ENCODE results near the gene SRC.

DNA sequence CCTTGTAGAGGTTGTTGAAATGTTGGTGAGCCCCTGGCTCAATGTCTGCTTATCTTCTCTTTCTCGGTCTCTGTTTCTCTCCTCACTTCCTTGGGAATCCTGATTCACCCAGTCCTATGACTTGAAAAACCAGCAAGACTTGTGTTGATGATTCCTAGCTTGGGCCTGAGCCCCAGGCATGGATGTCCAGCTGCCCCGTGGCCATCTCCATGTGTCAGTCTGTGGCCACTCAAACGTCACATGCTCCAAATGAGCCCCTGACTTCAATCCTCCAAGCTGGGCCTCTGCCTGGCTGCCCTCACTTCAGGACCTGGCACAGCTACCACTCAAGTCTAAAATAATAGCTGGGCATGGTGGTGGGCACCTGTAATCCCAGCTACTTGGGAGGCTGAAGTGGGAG is 81.0 kb downstream of the SRC start:
- TF ChIP-seq POLR2A (IDR thresholded peaks at IDR 0.05) (no peak), POLR2AphosphoS5 (IDR thresholded peaks at IDR 0.05) (no peak)
- TF ChIP-seq, protein P1, sequence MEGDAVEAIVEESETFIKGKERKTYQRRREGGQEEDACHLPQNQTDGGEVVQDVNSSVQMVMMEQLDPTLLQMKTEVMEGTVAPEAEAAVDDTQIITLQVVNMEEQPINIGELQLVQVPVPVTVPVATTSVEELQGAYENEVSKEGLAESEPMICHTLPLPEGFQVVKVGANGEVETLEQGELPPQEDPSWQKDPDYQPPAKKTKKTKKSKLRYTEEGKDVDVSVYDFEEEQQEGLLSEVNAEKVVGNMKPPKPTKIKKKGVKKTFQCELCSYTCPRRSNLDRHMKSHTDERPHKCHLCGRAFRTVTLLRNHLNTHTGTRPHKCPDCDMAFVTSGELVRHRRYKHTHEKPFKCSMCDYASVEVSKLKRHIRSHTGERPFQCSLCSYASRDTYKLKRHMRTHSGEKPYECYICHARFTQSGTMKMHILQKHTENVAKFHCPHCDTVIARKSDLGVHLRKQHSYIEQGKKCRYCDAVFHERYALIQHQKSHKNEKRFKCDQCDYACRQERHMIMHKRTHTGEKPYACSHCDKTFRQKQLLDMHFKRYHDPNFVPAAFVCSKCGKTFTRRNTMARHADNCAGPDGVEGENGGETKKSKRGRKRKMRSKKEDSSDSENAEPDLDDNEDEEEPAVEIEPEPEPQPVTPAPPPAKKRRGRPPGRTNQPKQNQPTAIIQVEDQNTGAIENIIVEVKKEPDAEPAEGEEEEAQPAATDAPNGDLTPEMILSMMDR (IDR thresholded peaks at IDR 0.05 in 8 of 11, conservative IDR thresholded peaks at IDR 0.05 in 3 of 11): no peak
